Measurements from ENCODE around the gene ANTXR2.
"Not testable (repeated sequence)": the region's sequence is repeated elsewhere in the genome, so short reads cannot be mapped to it uniquely, and the experiment has no call there.

ANTXR2 gene

DNA sequence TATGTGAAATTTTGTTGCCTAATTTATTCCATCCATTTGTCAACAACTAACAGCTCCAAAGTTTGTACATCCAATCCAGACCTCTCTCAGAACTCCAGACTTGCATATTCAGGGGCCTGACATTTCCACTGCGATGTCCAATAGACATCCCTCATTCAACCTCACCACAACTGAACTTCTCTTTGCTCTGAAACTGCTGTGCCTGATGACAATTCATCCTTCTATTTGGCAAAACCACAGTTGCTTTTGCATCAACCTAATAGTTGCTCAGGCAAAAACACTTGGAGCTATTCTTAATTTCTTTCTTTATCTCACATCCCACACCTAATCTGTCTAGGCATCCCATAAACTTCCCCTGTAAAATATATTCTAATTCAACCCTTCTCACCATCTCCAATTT, 56.5 kb downstream of the ANTXR2 start:
- no peak for DNase-seq

- no peak for DNase-seq
Observed at GRCh38 chr4:80015407-80016189, 57.4 kb downstream of the ANTXR2 start.

- no peak for DNase-seq
Observed at GRCh38 chr4:80014531-80014930, 58.5 kb downstream of the ANTXR2 start.

DNA sequence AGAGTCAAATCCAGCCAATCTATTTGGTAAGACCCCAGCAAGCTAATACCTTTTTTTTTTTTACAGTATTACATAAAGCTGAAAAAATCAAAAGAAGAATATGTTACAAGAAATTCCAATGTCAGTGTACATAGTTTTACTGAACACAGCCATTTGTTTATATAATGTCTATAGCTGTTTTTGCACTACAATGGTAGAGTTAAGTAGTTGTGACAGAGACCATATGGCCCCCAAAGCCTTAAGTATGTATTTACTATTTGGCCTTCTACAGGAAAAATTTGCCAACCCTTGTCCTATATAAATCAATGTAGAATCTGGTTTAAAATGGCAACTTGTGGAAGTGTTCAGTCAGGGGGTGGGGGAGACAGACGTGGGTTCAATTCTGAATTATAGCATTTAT, 60.7 kb downstream of the ANTXR2 start:
- DNase-seq, result no peak

- DNase-seq, result no peak
Observed at GRCh38 chr4:80011636-80012236, 61.3 kb downstream of the ANTXR2 start.

DNA sequence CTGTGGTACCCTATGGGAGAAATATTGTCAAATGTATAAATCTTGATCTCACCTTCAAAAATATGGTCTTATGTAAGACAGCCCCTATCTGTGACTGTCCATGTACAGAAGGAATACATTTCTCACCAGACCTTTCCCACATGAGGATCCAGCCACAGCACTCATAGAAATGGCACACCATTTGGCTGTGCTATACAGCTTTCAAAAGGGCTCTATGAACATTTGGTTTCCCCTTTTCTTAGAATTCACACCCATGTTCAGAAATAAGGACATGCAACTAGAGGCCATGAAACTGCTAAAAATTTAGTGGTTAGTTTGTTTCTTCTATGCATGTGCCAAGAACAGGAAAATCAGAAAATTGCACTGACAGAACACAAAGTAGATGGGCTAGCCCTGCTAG, 62.7 kb downstream of the ANTXR2 start:
- DNase-seq, result no peak

GRCh38 chr4:80009806-80010205, 63.2 kb downstream of the ANTXR2 start:
- DNase-seq, result no peak

GRCh38 chr4:80008971-80009370, 64.1 kb downstream of the ANTXR2 start:
- no peak for DNase-seq

- DNase-seq, result no peak
Observed at GRCh38 chr4:80008351-80008750, 64.7 kb downstream of the ANTXR2 start.

GRCh38 chr4:80007745-80008149, 65.3 kb downstream of the ANTXR2 start:
- DNase-seq, result no peak

DNA sequence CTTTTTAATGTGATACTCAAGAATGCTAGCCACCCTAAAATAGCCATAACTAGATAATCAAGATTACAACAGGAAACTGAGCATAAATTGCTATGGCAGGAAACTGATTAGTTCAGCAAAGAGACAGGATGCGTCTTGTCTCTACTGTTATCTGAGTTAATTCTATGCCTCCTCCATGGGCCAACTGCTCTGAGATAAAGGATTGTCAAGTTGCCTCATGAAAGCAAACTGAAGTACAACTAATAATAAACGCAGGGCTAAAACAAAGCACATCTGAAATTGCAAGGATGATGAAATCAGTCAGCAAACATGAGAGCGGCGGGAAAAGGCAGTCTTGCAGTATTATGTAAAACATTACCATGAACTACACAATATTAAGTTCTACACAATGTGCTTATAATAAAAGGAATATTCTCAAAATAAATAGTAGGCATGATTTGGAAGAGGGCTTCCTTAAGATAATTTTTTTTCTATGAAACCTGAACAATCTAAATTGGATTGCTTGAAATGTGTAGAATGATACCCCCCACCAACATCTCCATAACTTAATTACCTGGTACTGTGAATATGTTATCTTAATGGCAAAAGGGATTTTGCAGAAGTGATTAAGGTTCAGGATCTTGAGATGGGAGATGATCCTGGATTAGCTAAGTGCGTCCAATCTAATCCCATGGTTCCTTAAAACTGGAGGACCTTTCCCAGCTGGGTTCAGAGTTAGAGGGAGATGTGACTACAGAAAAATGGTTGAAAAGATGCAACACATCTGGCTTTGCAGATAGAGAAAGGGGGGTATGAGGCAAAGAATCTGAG, 65.9 kb downstream of the ANTXR2 start:
- DNase-seq, result no peak

DNA sequence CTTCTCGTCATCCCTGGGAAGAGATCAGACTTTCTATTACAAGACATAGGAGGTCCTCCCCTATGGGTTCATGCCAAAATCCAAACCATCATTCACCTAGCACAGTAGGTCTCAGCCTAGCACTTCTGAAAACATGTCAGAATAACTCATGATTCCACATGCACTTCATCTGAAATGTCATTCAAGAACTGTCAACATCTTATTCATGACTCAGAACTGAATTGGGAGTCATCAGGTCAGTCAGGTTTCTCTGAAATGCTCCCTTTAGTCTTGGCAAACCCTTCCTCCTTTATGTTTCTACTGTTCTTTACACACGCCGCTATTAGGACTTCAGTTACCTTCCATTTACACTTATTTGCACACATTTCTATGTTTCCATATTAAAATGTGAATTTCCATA, 67.2 kb downstream of the ANTXR2 start:
- DNase-seq, result no peak

GRCh38 chr4:80004319-80004718, 68.7 kb downstream of the ANTXR2 start:
- no peak for DNase-seq

DNA sequence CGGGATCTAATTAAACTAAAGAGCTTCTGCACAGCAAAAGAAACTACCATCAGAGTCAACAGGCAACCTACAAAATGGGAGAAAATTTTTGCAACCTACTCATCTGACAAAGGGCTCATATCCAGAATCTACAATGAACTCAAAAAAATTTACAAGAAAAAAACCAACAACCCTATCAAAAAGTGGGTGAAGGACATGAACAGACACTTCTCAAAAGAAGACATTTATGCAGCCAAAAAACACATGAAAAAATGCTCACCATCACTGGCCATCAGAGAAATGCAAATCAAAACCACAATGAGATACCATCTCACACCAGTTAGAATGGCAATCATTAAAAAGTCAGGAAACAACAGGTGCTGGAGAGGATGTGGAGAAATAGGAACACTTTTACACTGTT, 70.5 kb downstream of the ANTXR2 start:
- DNase-seq, result not testable (repeated sequence)

GRCh38 chr4:79999048-79999447, 74.0 kb downstream of the ANTXR2 start:
- not testable (repeated sequence) for DNase-seq

GRCh38 chr4:79998201-79998600, 74.8 kb downstream of the ANTXR2 start:
- no peak for DNase-seq

DNA sequence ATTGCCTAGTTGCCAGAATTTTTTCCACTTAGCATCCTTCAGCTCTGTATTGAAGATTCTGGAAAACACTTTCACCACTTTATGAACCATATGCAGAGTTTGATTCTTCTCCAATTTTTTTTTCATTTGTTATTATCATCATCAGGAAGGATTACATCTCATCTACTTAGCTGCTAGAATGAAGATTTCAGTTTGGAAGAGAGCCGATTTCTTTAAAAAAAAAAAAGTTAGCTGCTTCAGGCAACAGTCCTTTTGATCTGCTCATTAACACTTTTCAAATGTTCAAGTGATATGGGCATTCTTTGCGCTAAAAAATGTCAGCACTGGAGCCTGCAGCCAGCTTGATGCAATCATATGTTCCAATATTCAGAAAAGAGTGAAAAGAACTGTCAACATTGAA, 76.2 kb downstream of the ANTXR2 start:
- DNase-seq, result no peak

DNA sequence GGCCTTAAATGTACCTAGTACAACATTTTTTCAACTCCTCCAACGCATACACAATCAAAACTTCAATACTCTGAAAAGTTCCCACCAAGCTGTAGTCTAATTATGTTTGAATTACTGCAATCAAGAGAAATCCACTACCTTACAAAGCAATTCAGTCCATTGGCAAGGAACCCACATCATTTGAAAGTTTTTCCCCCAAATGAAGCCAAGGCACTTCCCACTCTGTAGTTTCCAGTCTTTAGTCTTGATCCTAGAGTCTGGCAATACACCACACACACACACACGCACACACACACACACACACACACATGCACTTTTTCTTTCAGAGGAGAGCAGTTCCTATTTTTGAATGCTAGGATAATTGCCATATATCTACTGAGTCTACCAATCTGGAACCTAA, 79.6 kb downstream of the ANTXR2 start:
- no peak for DNase-seq

GRCh38 chr4:79991601-79992000, 81.4 kb downstream of the ANTXR2 start:
- DNase-seq, result no peak

DNA sequence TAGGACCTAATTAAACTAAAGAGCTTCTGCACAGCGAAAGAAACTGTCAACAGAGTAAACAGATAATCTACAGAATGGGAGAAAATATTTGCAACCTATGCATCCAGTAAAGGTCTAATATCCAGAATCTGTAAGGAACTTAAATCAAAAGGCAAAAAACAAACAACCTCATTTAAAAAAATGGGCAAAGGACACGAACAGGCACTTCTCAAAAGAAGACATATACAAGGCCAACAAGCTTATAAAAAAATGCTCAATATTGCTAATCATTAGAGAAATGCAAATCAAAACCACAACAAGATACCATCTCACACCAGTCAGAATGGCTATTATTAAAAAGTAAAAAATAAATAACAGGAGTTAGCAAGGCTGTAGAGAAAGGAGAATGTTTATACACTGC, 81.9 kb downstream of the ANTXR2 start:
- DNase-seq, result not testable (repeated sequence)

GRCh38 chr4:79987401-79987800, 85.6 kb downstream of the ANTXR2 start:
- DNase-seq, result no peak

DNA sequence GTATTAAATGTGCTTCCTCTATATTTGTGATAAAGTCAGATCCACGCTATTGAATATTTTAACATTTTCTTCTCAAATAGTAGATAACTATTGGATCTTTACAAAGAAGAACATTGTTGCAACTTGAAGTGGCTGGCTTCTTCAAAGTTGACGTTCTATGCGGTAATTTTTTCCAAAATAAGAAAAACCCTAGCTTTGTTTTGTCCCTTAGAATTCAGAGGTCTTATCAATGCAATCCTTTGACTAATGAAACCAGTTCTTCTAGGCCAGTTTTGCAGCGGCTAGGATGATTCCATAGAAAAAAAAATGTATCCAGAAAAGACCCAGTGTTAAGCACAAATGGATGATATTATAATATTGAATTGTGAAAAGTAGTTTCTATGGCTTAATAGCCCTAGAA, 89.6 kb downstream of the ANTXR2 start:
- no peak for DNase-seq

GRCh38 chr4:79982601-79983322, 90.3 kb downstream of the ANTXR2 start:
- DNase-seq, result no peak

Data from activated naive CD4-positive, alpha-beta T cell treated with anti-CD3 and anti-CD28 coated beads, Interleukin-2, amount 50 U/mL, for 16 hours (primary cell).